ENCODE measurements around the gene ASIC2.
"Not testable (repeated sequence)": the region's sequence is repeated elsewhere in the genome, so short reads cannot be mapped to it uniquely, and the experiment has no call there.

DNA sequence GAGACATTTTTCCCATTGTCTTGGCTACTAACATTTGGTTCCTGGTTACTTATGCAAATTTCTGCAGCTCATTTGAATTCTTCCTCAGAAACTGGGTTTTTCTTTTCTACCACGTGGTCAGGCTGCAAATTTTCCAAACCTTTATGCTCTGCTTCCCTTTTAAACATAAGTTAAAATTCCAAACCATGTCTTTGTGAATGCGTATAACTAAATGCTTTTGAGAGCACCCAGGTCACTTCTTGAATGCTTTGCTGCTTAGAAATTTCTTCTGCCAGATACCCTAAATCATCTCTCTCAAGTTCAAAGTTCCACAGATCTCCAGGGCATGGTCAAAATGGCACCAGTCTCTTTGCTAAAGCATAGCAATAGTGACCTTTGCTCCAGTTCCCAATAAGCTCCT is 305.2 kb downstream of the ASIC2 start:
- TF ChIP-seq, protein P1, sequence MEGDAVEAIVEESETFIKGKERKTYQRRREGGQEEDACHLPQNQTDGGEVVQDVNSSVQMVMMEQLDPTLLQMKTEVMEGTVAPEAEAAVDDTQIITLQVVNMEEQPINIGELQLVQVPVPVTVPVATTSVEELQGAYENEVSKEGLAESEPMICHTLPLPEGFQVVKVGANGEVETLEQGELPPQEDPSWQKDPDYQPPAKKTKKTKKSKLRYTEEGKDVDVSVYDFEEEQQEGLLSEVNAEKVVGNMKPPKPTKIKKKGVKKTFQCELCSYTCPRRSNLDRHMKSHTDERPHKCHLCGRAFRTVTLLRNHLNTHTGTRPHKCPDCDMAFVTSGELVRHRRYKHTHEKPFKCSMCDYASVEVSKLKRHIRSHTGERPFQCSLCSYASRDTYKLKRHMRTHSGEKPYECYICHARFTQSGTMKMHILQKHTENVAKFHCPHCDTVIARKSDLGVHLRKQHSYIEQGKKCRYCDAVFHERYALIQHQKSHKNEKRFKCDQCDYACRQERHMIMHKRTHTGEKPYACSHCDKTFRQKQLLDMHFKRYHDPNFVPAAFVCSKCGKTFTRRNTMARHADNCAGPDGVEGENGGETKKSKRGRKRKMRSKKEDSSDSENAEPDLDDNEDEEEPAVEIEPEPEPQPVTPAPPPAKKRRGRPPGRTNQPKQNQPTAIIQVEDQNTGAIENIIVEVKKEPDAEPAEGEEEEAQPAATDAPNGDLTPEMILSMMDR (IDR thresholded peaks at IDR 0.05): not testable (repeated sequence)
- TF ChIP-seq ZFX (IDR thresholded peaks at IDR 0.05; ENCODE audit: borderline replicate concordance): not testable (repeated sequence)
